Neural cell (in vitro differentiated cells): ENCODE measurements around the gene NCAPD3. TPM values are rescaled to one million over a fixed set of nuclear protein-coding genes. Genes with fewer than 3 reads are reported as not detected.

ENCODE experiments used
- H2AFZ ChIP-seq: fragments of 200-600, 300-800 bp; sonication (generic), shearing (Covaris generic); 2 replicates; pipeline ENCODE4 v1.6.0; 2014; ENCODE audit warnings: low read depth, mild to moderate bottlenecking, antibody characterized with exemption, low read length, moderate library complexity
- H3F3A ChIP-seq: fragments of 200-600 bp; shearing (Covaris generic); 2 replicates; pipeline ENCODE4 v1.6.1; 2016; ENCODE audit warnings: mild to moderate bottlenecking, moderate library complexity, mixed read lengths, antibody characterized with exemption, low read length; ENCODE audit not compliant: insufficient read depth, poor library complexity, severe bottlenecking
- H3K27ac ChIP-seq: fragments of 200-600, 300-800 bp; sonication (generic), shearing (Covaris generic); 2 replicates; pipeline ENCODE4 v1.5.1; 2014; ENCODE audit warnings: mild to moderate bottlenecking, low read length, moderate library complexity
- H3K27me3 ChIP-seq: fragments of 300-800, 200-600 bp; sonication (generic), shearing (Covaris generic); 2 replicates; pipeline ENCODE4 v1.6.0; 2014; ENCODE audit warnings: mild to moderate bottlenecking, low read depth, low read length, moderate library complexity; ENCODE audit not compliant: insufficient read depth
- H3K36me3 ChIP-seq: fragments of 300-800, 200-600 bp; sonication (generic), shearing (Covaris generic); 2 replicates; pipeline ENCODE4 v1.5.1; 2014; ENCODE audit warnings: mild to moderate bottlenecking, antibody characterized with exemption, low read length, moderate library complexity; ENCODE audit not compliant: insufficient read depth
- H3K4me2 ChIP-seq: fragments of 300-800, 200-600 bp; sonication (generic), shearing (Covaris generic); 2 replicates; pipeline ENCODE4 v1.6.0; 2014; ENCODE audit warnings: mild to moderate bottlenecking, low read length
- H3K4me3 ChIP-seq: fragments of 300-800, 200-600 bp; sonication (generic), shearing (Covaris generic); 2 replicates; pipeline ENCODE4 v1.5.1; 2014; ENCODE audit warnings: mild to moderate bottlenecking, low read length, moderate library complexity
- H3K79me2 ChIP-seq: fragments of 200-600 bp; shearing (Covaris generic); replicated peaks from 2 replicates; pipeline ENCODE4 v1.6.0; 2014; ENCODE audit warnings: mild to moderate bottlenecking, low read length, moderate library complexity; ENCODE audit not compliant: insufficient read depth
- H3K9ac ChIP-seq: fragments of 300-800, 200-600 bp; sonication (generic), shearing (Covaris generic); 2 replicates; pipeline ENCODE4 v1.6.1; 2016; ENCODE audit warnings: mild to moderate bottlenecking, low read length, mixed read lengths
- H3K9me2 ChIP-seq: fragments of 200-600 bp; shearing (Covaris generic); 2 replicates; pipeline ENCODE4 v1.6.1; 2016; ENCODE audit warnings: mild to moderate bottlenecking, low read length, mixed read lengths; ENCODE audit not compliant: insufficient read depth
- H3K9me3 ChIP-seq: fragments of 200-600, 300-800 bp; sonication (generic), shearing (Covaris generic); 2 replicates; pipeline ENCODE4 v1.6.1; 2016; ENCODE audit warnings: mild to moderate bottlenecking, mixed run types, low read length, moderate library complexity, mixed read lengths
- H4K20me1 ChIP-seq: fragments of 200-600 bp; shearing (Covaris generic); 2 replicates; pipeline ENCODE4 v1.6.1; 2016; ENCODE audit warnings: mild to moderate bottlenecking, mixed run types; ENCODE audit not compliant: insufficient read depth
- CTCF ChIP-seq: fragments of 450-650 bp; IDR thresholded peaks from 2 replicates; pipeline ENCODE4 v1.5.1; 2014; ENCODE audit warnings: antibody characterized with exemption, mild to moderate bottlenecking, moderate library complexity; ENCODE audit not compliant: poor library complexity, severe bottlenecking
- EP300 ChIP-seq: fragments of 450-650 bp; conservative IDR thresholded peaks from 2 replicates; pipeline ENCODE4 v1.6.1; 2014; ENCODE audit warnings: antibody characterized with exemption, mild to moderate bottlenecking, moderate library complexity; ENCODE audit not compliant: poor library complexity, severe bottlenecking
- EZH2 ChIP-seq: fragments of 200-600, 300-800 bp; shearing (Covaris generic), sonication (generic); IDR thresholded peaks from 2 replicates; pipeline ENCODE4 v1.6.1; 2014; ENCODE audit warnings: antibody characterized with exemption, low read length, borderline replicate concordance, mild to moderate bottlenecking; ENCODE audit not compliant: insufficient read depth, poor library complexity, severe bottlenecking
- MXI1 ChIP-seq: fragments of 450-650 bp; conservative IDR thresholded peaks from 2 replicates; pipeline ENCODE4 v1.6.1; 2014; ENCODE audit warnings: antibody characterized with exemption, mild to moderate bottlenecking; ENCODE audit not compliant: poor library complexity, severe bottlenecking
- POLR2AphosphoS5 ChIP-seq: IDR thresholded peaks from 2 replicates; pipeline ENCODE4 v1.6.1; 2012
- RAD21 ChIP-seq: fragments of 450-650 bp; conservative IDR thresholded peaks from 2 replicates; pipeline ENCODE4 v1.6.1; 2014; ENCODE audit warnings: antibody characterized with exemption, mild to moderate bottlenecking, moderate library complexity
- REST ChIP-seq: IDR thresholded peaks from 2 replicates; pipeline ENCODE4 v1.6.1; 2012; ENCODE audit warnings: borderline replicate concordance
- SMC3 ChIP-seq: fragments of 450-650 bp; conservative IDR thresholded peaks from 2 replicates; pipeline ENCODE4 v1.6.1; 2014; ENCODE audit warnings: antibody characterized with exemption, mild to moderate bottlenecking, moderate library complexity; ENCODE audit not compliant: poor library complexity
- TAF1 ChIP-seq: IDR thresholded peaks from 2 replicates; pipeline ENCODE4 v1.6.1; 2012; ENCODE audit warnings: low read depth
- polyA plus RNA-seq: library from polyadenylated mRNA; depleted of rRNA; stranded (reverse); fragments of >200 nt; gene quantifications from 2 replicates; pipeline ENCODE4 v1.2.3, GENCODE V29; 2014

The NCAPD3 gene
- polyA plus RNA-seq, 1 donor from 2014 or later: 11.9 TPM

- Histone ChIP-seq H3K27ac (no peak overlapping the region), H4K20me1 (no peaks in the 10 kb centered on the region), H3K27me3 (no peaks in the 10 kb centered on the region), H3K4me3 (no peak overlapping the region), H3K9me3 (no peaks in the 10 kb centered on the region), H2AFZ (no peak overlapping the region), H3K9ac (no peak overlapping the region), H3K79me2 (no peaks in the 10 kb centered on the region), H3K36me3 (peaks cover 4% of the 10 kb centered on the region), H3K4me2 (no peak overlapping the region), H3F3A (no peaks in the 10 kb centered on the region), H3K9me2 (no peaks in the 10 kb centered on the region)
- no peak for TF ChIP-seq CTCF
- TF ChIP-seq TAF1: no peak
- TF ChIP-seq SMC3: no peak
- TF ChIP-seq POLR2AphosphoS5: no peak
- TF ChIP-seq MXI1: no peak
These were observed 44.2 kb upstream of the NCAPD3 start for GRCh38 chr11:134267966-134268365.

- TF ChIP-seq REST (no peak), RAD21 (no peak), SMC3 (no peak), CTCF (no peak)
- Histone ChIP-seq H4K20me1 (no peaks in the 10 kb centered on the region), H3K4me3 (no peak overlapping the region), H3K36me3 (peaks cover 4% of the 10 kb centered on the region), H3F3A (no peaks in the 10 kb centered on the region), H3K9me2 (no peaks in the 10 kb centered on the region), H3K4me2 (no peak overlapping the region), H2AFZ (no peak overlapping the region), H3K27me3 (no peaks in the 10 kb centered on the region), H3K79me2 (no peaks in the 10 kb centered on the region), H3K9me3 (no peaks in the 10 kb centered on the region), H3K9ac (no peak overlapping the region), H3K27ac (no peak overlapping the region)
These were observed 43.7 kb upstream of the NCAPD3 start for GRCh38 chr11:134267461-134267860.

GRCh38 chr11:134266841-134267251, 43.1 kb upstream of the NCAPD3 start:
- TF ChIP-seq EZH2 (no peak), RAD21 (no peak), SMC3 (no peak), REST (no peak), CTCF (no peak), MXI1 (no peak), POLR2AphosphoS5 (no peak), TAF1 (no peak), EP300 (no peak)
- no peak overlapping the region for H3K9ac ChIP-seq
- H3K27me3 ChIP-seq: no peaks in the 10 kb centered on the region
- no peaks in the 10 kb centered on the region for H3K9me3 ChIP-seq
- no peak overlapping the region for H3K4me2 ChIP-seq
- no peaks in the 10 kb centered on the region for H3F3A ChIP-seq
- H2AFZ ChIP-seq: no peak overlapping the region
- H3K4me3 ChIP-seq: no peak overlapping the region
- no peaks in the 10 kb centered on the region for H3K79me2 ChIP-seq
- H4K20me1 ChIP-seq: no peaks in the 10 kb centered on the region
- no peaks in the 10 kb centered on the region for H3K9me2 ChIP-seq
- peaks cover 4% of the 10 kb centered on the region for H3K36me3 ChIP-seq
- H3K27ac ChIP-seq: no peak overlapping the region
